HG02852 (cell line): ENCODE data around the gene SNORC.
"Not testable (repeated sequence)": the region's sequence is repeated elsewhere in the genome, so short reads cannot be mapped to it uniquely, and the experiment has no call there.

Experiments used
- ATAC-seq: cut with Tn5 transposase; IDR thresholded peaks from one replicate; pipeline ENCODE4 v1.9.1; 2021; ENCODE audit warnings: mild to moderate bottlenecking, moderate library complexity; ENCODE audit not compliant: unreplicated experiment

SNORC gene

GRCh38 chr2:232870018-232870765, at the start of gene SNORC:
SNORC (plus strand) TSS chr2:232870264; CDS start chr2:232870342, 78 bp downstream.
- ATAC-seq = no peak

GRCh38 chr2:232829988-232830387, 40.1 kb upstream of the SNORC start:
- ATAC-seq = no peak

GRCh38 chr2:232831496-232831895, 38.6 kb upstream of the SNORC start:
- no peak for ATAC-seq

- no peak for ATAC-seq
Measured at GRCh38 chr2:232833830-232834229, 36.2 kb upstream of the SNORC start.

GRCh38 chr2:232835687-232836208, 34.3 kb upstream of the SNORC start:
- no peak for ATAC-seq

DNA sequence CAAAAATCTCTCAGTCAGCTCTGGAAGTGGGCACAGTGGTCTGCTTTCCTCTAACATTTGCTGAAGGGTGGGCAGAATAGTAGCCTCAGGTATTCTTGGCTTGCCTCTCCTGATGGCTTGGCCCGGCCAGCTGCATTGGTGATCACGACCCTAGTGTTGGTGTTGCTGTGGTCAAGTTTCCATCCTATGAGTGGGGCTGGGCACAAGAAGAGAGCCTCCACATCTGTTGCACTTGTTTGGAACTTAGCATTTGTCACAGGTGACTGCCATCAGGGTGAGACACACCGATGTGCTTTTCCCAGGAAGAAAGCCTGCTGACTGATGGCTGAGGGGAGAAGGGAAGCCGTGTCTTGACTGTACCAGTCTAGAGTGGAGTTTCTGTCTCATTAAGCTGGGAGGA, 33.1 kb upstream of the SNORC start:
- ATAC-seq = no peak

DNA sequence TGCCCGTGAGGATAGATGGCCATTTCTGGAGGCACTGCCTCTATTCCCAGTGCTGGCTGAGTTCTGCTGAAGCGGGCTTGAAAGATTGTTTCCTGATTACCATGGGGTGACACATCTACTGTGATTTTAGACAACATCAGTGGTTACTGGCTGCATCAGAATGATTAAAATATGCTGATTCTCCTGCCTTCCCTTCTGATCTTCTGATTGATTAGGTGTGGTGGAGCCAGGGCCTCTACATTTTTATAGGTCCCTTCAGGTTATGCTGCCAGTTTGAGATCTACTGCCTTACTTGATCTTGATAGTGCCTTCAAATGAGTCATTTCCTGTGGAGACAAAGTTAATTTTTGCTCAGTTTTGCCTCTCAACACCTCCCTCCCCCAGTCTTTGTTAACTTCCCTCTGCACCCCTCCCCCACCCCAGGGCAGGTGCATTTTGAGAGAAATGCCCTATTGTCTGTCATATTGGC, 31.6 kb upstream of the SNORC start:
- no peak for ATAC-seq

GRCh38 chr2:232839411-232840079, 30.5 kb upstream of the SNORC start:
- no peak for ATAC-seq

- ATAC-seq = no peak
Measured at GRCh38 chr2:232842689-232843088, 27.4 kb upstream of the SNORC start.

- no peak for ATAC-seq
Measured at GRCh38 chr2:232843834-232844233, 26.2 kb upstream of the SNORC start.

DNA sequence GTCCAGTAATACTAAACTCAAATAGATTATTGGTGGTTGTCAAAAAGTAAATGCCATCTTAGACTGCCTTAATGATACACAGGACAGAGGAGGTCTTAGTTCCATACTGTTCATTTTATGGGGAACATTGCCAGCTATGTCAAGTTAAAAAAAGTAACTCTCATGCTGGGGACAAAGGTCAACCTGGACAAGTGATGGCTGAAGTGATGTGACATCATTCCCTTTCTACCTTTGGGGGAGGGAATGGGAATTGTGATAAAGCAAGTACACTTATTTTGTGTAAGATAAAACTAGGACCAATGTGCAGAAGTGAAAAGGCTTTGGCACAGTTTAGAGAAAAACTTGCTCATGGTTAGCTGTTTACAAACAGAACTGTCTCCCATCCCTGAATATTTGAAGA, 24.0 kb upstream of the SNORC start:
- ATAC-seq = no peak

GRCh38 chr2:232850039-232850438, 20.0 kb upstream of the SNORC start:
- ATAC-seq = no peak

DNA sequence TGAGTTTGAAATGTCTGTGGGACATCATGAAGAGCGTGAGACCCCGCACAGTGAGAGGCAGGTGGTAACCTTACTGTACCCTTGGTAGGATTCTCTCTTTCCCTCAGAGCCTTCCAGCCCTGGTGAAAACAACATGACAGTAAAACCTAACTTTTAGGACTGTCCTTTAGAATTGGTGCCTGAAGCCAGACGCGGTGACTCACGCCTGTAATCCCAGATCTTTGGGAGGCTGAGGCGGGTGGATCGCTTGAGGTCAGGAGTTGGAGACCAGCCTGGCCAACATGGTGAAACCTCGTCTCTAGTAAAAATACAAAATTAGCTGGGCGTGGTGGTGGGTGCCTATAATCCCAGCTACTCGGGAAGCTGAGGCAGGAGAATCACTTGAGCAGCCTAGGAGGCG, 18.0 kb upstream of the SNORC start:
- ATAC-seq = not testable (repeated sequence)

- no peak for ATAC-seq
Measured at GRCh38 chr2:232852676-232853075, 17.4 kb upstream of the SNORC start.

DNA sequence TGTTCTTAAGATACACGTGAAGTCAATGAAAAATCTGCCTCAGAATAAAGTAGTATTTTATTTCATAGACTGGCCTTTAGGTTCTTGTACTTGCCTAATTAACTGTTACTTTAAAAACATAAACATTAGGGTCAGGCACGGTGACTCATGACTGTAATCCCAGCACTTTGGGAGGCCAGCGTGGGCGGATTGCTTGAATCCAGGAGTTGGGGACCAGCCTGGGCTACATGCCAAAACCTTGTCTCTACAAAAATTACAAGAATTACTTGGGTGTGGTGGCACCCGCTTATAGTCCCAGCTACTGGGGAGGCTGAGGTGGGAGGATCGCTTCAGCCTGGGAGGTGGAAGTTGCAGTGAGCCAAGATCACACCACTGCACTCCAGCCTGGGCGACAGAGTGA, 16.0 kb upstream of the SNORC start:
- no peak for ATAC-seq

DNA sequence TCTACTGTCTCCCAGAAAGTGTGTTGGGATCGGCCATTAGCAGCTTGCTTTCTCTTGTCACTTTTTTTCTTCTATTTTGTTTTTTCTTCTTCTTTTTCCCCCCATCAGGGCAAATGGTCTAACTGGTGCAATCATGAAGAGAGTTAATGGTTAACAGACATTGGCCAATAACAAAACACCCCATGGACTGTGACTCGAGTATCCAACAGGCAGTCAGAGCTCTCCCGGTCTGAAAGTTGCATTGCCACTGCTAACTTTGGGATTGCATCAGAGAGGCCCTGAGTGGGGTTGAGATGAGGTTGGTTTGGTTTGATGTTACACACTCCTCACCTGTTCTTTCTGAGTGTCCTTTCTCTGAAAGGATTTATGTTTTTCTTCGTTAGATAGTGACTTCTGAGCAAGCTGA, 12.9 kb upstream of the SNORC start:
- no peak for ATAC-seq

GRCh38 chr2:232859385-232859916, 10.6 kb upstream of the SNORC start:
- ATAC-seq = no peak

DNA sequence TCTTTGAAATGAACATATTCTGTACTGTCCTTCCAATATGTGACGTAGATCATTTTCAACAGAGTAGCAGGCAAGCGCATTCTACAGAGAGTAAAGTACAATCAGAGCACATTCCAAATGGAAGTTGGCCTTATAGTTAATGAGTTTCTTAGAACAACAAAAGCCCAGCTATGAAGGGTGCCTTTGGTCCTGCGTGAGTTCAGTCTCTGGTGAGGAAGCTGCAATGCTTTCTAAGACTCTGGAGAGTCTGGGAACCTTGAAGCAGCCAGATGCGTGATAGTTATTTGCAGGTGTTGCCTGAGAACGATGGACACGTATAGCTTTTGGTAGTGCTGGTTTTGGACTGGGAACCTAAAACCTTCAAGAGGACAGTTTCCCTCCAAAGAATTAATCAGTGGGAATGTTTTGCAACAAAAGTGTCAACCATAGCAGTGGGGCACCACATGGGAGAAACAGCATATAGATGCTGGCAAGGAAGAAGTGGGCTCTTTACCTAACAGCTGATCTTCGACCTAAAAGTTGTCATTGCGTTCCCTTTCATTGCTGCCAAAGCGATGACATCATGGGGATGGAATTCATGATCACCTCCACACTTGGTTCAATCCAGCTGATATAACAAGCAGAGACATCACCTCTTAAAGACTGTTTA, 9.3 kb upstream of the SNORC start:
- ATAC-seq = no peak

DNA sequence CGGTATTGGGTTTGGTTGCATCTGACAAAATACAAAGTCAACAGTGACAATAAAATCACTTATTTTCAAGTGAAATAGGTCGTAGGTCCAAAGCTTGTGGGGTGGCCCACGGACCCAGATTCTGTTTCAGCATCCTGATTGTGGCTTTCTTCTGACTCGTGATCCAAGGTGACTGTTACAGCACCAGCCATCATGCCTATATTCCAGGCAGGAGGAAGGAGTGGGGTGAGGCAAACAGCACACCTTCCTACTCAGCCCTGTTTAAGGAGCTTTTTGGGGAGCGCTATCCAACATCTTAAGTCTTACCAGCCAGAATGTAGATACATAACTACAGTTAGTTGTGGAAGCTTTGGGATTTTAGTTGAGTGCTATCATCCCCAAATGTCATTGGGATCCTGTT, 8.7 kb upstream of the SNORC start:
- no peak for ATAC-seq

GRCh38 chr2:232863996-232864395, 6.1 kb upstream of the SNORC start:
- ATAC-seq = no peak

DNA sequence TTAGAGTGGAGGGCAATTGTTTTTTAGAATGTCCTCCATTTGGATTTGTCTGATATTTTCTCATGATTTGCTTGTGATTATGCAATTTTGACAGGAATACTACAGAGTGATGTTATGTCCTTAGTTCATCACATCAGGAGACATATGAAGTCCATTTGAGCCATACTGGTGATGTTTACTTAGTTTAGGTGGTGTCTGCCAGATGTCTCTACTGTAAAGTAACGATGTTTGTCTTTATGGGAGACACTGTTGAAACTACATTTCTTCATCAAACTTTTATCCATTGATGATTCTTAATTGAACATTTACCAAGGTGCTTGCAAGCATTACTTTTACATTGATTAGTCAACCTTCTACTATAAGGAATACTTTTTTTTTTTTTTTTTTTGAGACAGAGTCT, 4.9 kb upstream of the SNORC start:
- ATAC-seq = no peak
